ENCODE results near the gene CRB3. TPM values are rescaled to one million over a fixed set of nuclear protein-coding genes. Genes with fewer than 3 reads are reported as not detected.
A peak's percentile ranks its signal among the peaks of the same experiment; 100 is the strongest.

Gene CRB3
- total RNA-seq, 1 donor from 2014 or later: not detected

- peak; percentile 32 for DNase-seq
- TF ChIP-seq CTCF (IDR thresholded peaks at IDR 0.05; ENCODE audit: borderline replicate concordance): no peak
- Histone ChIP-seq H3K36me3 (no peaks in the 10 kb centered on the region), H3K27ac (replicated peaks) (peak overlapping the region; percentile 44), H3K27me3 (ENCODE audit: low read depth) (peaks cover 6% of the 10 kb centered on the region), H3K4me3 (no peak overlapping the region), H3K4me1 (peaks cover 11% of the 10 kb centered on the region), H3K9me3 (replicated peaks) (no peaks in the 10 kb centered on the region)
- intact Hi-C loops (cut with micrococcal nuclease): no loop called here
Measured at GRCh38 chr19:6509118-6509971, 45.3 kb downstream of the CRB3 start.

- TF ChIP-seq CTCF (IDR thresholded peaks at IDR 0.05; ENCODE audit: borderline replicate concordance): no peak
- Histone ChIP-seq H3K4me3 (no peak overlapping the region), H3K27ac (replicated peaks) (no peak overlapping the region), H3K9me3 (replicated peaks) (no peaks in the 10 kb centered on the region), H3K27me3 (ENCODE audit: low read depth) (peaks cover under 1% of the 10 kb centered on the region), H3K4me1 (peaks cover 11% of the 10 kb centered on the region), H3K36me3 (no peaks in the 10 kb centered on the region)
- intact Hi-C loops (cut with micrococcal nuclease): loop anchor here (10.0 kb wide), 1 partner anchor 124 kb away; no protein-coding TSS in a partner anchor
- no peak for DNase-seq
Measured at GRCh38 chr19:6510618-6511017, 46.5 kb downstream of the CRB3 start.

GRCh38 chr19:6514089-6514488, 50.0 kb downstream of the CRB3 start:
- TF ChIP-seq CTCF (IDR thresholded peaks at IDR 0.05; ENCODE audit: borderline replicate concordance): no peak
- Histone ChIP-seq H3K36me3 (no peaks in the 10 kb centered on the region), H3K4me3 (no peak overlapping the region), H3K9me3 (replicated peaks) (no peaks in the 10 kb centered on the region), H3K4me1 (peaks cover 31% of the 10 kb centered on the region), H3K27me3 (ENCODE audit: low read depth) (no peaks in the 10 kb centered on the region), H3K27ac (replicated peaks) (no peak overlapping the region)
- DNase-seq: no peak
- intact Hi-C loops (cut with micrococcal nuclease): loop anchor here (10.0 kb wide), 1 partner anchor 121 kb away; no protein-coding TSS in a partner anchor

GRCh38 chr19:6514926-6515544, 51.0 kb downstream of the CRB3 start:
- no peak overlapping the region for H3K4me3 ChIP-seq
- peaks cover 26% of the 10 kb centered on the region for H3K4me1 ChIP-seq
- H3K27ac ChIP-seq (replicated peaks): no peak overlapping the region
- no peak for DNase-seq
- H3K27me3 ChIP-seq (ENCODE audit: low read depth): no peaks in the 10 kb centered on the region
- TF ChIP-seq CTCF (IDR thresholded peaks at IDR 0.05; ENCODE audit: borderline replicate concordance): no peak
- intact Hi-C loops (cut with micrococcal nuclease): loop anchor here (10.0 kb wide), 1 partner anchor 120 kb away; no protein-coding TSS in a partner anchor
- H3K36me3 ChIP-seq: no peaks in the 10 kb centered on the region
- no peaks in the 10 kb centered on the region for H3K9me3 ChIP-seq (replicated peaks)

GRCh38 chr19:6516018-6516658, 52.1 kb downstream of the CRB3 start:
- intact Hi-C loops (cut with micrococcal nuclease): loop anchor here (10.0 kb wide), 1 partner anchor 119 kb away; no protein-coding TSS in a partner anchor
- H3K36me3 ChIP-seq: no peaks in the 10 kb centered on the region
- no peaks in the 10 kb centered on the region for H3K27me3 ChIP-seq (ENCODE audit: low read depth)
- no peak for TF ChIP-seq CTCF (IDR thresholded peaks at IDR 0.05; ENCODE audit: borderline replicate concordance)
- DNase-seq: peak; percentile 95
- peak overlapping the region; percentile 88 for H3K27ac ChIP-seq (replicated peaks)
- H3K9me3 ChIP-seq (replicated peaks): no peaks in the 10 kb centered on the region
- H3K4me1 ChIP-seq: peaks cover 26% of the 10 kb centered on the region
- H3K4me3 ChIP-seq: peak overlapping the region; percentile 82

Data from left ventricle myocardium inferior (tissue), 1 donor.